RWPE1 (cell line): ENCODE results near the gene UFD1.

Experiments used
- CTCF ChIA-PET: fragments of 350-600 bp; sonication (Branson Sonifier 250); formaldehyde crosslinking; extraction: SDS; loops from one replicate; lab custom pipeline; 2021; lab: Yijun Ruan, JAX
- POLR2A ChIA-PET: fragments of 400-600 bp; formaldehyde crosslinking; extraction: SDS; loops from one replicate; lab custom pipeline; 2020; ENCODE audit warnings: antibody characterized with exemption; ENCODE audit not compliant: low non-redundant PET; lab: Yijun Ruan, JAX
- DNase-seq: peaks from one replicate; pipeline ENCODE4 v3.0.0; 2012; ENCODE audit warnings: low spot score
- H3K27ac ChIP-seq: fragments of 450-650 bp; 2 replicates; pipeline ENCODE4 v1.5.1; 2017
- CTCF ChIP-seq: fragments of 450-650 bp; conservative IDR thresholded peaks from 2 replicates; pipeline ENCODE4 v1.5.1; 2017; ENCODE audit warnings: low read depth, mild to moderate bottlenecking

Gene UFD1

GRCh38 chr22:19509191-19509590 is 30.2 kb upstream of the UFD1 start:
- POLR2A ChIA-PET, result interaction anchor here (0.5 kb wide), 1 partner anchor 52 kb away, joined by 4 read pairs; no protein-coding TSS in a partner anchor
- no peak for DNase-seq
- CTCF ChIA-PET, result interaction anchor here (0.6 kb wide), 1 partner anchor 190 kb away, joined by 3 read pairs; no protein-coding TSS in a partner anchor
- H3K27ac ChIP-seq, result no peak overlapping the region
- no peak for TF ChIP-seq CTCF

- POLR2A ChIA-PET, result interaction anchor here (0.6 kb wide), 1 partner anchor 440 kb away, joined by 4 read pairs; no protein-coding TSS in a partner anchor
- TF ChIP-seq CTCF, result no peak
- CTCF ChIA-PET, result no interaction called here
- no peak overlapping the region for H3K27ac ChIP-seq
- no peak for DNase-seq
Measured at GRCh38 chr22:19508024-19508776, 29.2 kb upstream of the UFD1 start.

- DNase-seq, result no peak
- H3K27ac ChIP-seq, result no peak overlapping the region
- ChIA-PET CTCF (no interaction called here), POLR2A (no interaction called here)
- no peak for TF ChIP-seq CTCF
Measured at GRCh38 chr22:19507534-19507861, 28.5 kb upstream of the UFD1 start.

- H3K27ac ChIP-seq, result no peak overlapping the region
- DNase-seq, result no peak
- no peak for TF ChIP-seq CTCF
- POLR2A ChIA-PET, result no interaction called here
- CTCF ChIA-PET, result interaction anchor here (0.6 to 0.7 kb wide), 2 partner anchors 11 to 113 kb away, joined by 3 to 5 read pairs; no protein-coding TSS in a partner anchor
Measured at GRCh38 chr22:19506212-19506611, 27.2 kb upstream of the UFD1 start.

- no peak for DNase-seq
- TF ChIP-seq CTCF, result no peak
- H3K27ac ChIP-seq, result no peak overlapping the region
- ChIA-PET POLR2A (no interaction called here), CTCF (interaction anchor here (0.6 to 0.7 kb wide), 2 partner anchors 11 to 113 kb away, joined by 3 to 5 read pairs; no protein-coding TSS in a partner anchor)
Measured at GRCh38 chr22:19505735-19506126, 26.7 kb upstream of the UFD1 start.

GRCh38 chr22:19504900-19505734 is 26.1 kb upstream of the UFD1 start:
- no peak overlapping the region for H3K27ac ChIP-seq
- ChIA-PET POLR2A (no interaction called here), CTCF (interaction anchor here (0.7 kb wide), 1 partner anchor 10 kb away, joined by 3 read pairs; no protein-coding TSS in a partner anchor)
- no peak for TF ChIP-seq CTCF
- DNase-seq, result no peak
